OCI-M2 (cell line): ENCODE results near the gene UGT1A6.
"Not testable (repeated sequence)": the region's sequence is repeated elsewhere in the genome, so short reads cannot be mapped to it uniquely, and the experiment has no call there.

ENCODE experiments used
- DNase-seq: peaks from one replicate; lab custom pipeline; 2025; ENCODE audit not compliant: unreplicated experiment; lab: John Stamatoyannopoulos, UW

Gene UGT1A6

DNA sequence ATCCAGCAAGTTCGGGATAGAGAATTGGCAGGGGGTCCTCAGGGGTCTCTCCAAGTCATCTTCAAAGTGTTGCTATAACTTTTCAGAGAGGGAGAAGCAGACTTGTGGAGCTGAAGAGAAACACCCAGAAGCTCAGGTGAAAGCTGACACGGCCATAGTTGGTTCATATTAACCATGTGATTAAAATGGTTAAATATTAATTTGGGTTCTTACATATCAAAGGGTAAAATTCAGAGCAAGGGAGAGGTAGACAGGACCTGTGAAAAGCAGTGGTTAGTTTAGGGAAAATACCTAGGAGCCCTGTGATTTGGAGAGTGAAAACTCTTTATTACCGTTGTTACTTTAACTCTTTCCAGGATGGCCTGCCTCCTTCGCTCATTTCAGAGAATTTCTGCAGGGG, at the start of gene UGT1A6:
Gene UGT1A6, plus strand, starts transcription at position 243 of the 400 bp plus-strand sequence. Its CDS starts 115 bp downstream, at position 358.
- DNase-seq, result no peak

DNA sequence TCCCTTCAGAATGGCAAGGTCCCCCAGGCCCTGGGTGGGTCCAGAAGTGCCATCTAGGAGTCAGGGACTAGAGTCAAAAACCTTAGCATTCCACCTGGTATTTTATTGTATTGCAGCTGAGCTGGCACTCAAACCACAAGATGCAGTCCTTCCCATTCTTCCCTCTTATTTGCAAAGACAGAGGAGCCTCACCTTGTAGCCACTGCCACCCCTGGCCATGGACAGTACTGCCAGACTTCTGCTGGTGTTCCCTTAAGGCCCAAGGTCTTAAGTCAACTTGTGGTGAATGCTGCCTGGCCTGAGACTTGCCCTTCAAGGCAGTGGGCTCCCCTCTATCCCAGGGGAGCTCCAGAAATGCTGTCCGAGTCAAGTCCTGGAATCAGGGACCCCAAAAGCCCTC, 49.6 kb upstream of the UGT1A6 start:
- no peak for DNase-seq

DNA sequence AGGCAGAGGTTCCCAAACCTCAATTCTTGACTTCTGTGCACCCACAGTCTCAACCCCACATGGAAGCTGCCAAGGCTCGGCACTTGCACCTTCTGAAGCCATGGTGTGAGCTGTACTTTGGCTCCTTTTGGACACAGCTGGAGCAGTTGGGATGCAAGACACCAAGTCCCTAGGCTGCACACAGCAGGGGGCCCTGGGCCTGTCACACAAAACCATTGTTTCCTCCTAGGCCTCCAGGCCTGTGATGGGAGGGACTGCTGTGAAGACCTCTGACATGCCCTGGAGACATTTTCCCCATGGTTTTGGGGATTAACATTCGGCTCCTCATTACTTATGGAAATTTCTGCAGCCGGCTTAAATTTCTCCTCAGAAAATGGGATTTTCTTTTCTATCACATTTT, 46.7 kb upstream of the UGT1A6 start:
- DNase-seq, result not testable (repeated sequence)

GRCh38 chr2:233650981-233651380, 41.7 kb upstream of the UGT1A6 start:
- no peak for DNase-seq

DNA sequence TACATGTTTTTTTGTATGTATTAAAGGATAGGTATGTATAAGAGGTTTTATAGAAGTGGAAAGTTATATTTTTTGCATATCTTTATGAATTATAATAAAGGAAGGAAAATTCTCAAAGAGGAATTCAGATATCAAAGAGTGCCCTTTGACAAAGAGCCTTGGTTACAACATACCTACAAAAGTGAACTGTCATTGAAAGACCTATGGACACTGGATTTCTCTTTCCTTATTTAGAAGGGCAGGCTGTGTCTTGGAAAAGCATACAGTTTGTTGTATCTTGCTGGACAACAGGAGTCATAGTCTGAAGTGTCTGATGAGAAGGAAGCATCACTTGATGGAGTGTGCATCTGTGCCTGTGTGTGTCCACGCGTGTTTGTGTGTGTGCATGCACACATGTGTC, 41.3 kb upstream of the UGT1A6 start:
- no peak for DNase-seq

- no peak for DNase-seq
Observed at GRCh38 chr2:233654501-233654900, 38.2 kb upstream of the UGT1A6 start.

DNA sequence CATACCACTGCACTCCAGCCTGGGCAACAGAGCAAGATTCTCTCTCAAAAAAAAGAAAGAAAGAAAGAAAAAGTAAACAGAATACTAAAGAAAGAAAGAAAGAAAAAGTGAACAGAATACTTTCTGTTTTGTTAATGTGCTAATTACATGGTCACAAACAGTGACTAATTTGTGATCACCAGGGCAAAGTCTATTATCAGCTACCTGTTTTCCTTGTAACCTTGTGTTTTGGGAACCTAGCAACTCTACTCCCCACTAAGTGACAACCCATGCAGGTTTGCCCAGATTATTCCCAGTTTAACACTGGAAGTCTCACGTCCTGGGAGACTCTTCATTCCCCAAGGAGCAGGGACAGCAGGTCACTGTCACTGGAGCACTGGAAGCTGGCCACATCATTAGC, 37.6 kb upstream of the UGT1A6 start:
- DNase-seq, result no peak

GRCh38 chr2:233655943-233656342, 36.7 kb upstream of the UGT1A6 start:
- not testable (repeated sequence) for DNase-seq

DNA sequence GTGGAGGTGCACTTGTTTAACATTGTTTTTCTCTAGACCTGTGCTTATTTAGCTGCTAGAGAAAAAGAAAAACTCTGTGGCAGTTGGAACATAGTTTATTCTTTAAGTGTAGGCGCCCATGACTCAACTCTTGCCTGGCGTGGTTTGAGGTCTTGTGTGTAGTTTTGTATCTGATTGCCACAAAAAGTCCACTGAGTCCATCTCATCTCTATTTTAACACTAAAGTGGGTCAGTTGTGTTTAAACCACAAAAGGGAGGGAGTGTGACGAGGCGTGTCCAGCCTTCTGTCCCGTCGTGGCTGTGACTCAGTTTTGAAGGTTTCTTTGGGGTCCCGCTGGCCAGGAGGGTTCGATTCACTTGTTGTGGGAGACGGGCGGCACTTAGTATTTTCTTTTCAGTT, 36.2 kb upstream of the UGT1A6 start:
- no peak for DNase-seq

GRCh38 chr2:233658610-233659009, 34.1 kb upstream of the UGT1A6 start:
- no peak for DNase-seq

GRCh38 chr2:233663911-233664310, 28.8 kb upstream of the UGT1A6 start:
- DNase-seq, result no peak

- DNase-seq, result no peak
Observed at GRCh38 chr2:233668605-233669260, 24.0 kb upstream of the UGT1A6 start.

DNA sequence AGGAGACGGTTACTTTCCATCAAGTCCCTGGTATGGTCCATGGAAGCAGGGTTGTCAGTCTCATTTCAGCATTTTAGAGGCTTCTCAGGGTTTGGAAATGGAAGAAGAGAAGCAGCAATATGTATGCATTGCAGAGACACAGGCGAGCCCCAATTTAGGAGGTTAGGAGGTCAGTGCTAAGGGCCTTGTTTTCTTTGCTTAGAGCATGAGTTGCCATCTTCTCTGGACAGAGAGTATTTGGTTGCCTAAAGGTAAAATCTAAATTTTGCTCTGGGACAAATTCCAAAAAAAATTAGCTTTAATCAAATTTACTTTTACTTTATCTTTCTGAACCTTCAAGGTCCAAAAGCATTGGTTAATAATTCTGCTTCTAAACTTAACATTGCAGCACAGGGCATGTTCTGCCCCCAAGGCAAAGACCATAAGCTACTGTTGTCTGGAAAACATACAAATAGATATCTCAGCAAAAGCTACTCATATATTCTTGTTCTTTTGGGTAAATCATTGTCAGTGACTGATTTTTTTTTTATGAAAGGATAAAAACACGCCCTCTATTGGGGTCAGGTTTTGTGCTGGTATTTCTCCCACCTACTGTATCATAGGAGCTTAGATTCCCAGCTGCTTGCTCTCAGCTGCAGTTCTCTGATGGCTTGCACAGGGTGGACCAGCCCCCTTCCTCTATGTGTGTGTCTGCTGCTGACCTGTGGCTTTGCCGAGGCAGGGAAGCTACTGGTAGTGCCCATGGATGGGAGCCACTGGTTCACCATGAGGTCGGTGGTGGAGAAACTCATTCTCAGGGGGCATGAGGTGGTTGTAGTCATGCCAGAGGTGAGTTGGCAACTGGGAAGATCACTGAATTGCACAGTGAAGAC, 21.2 kb upstream of the UGT1A6 start, which contains the start of gene UGT1A9:
Gene UGT1A9, plus strand, starts transcription at position 609 of the 872 bp plus-strand sequence. Its CDS starts 37 bp downstream, at position 646.
- DNase-seq, result no peak

DNA sequence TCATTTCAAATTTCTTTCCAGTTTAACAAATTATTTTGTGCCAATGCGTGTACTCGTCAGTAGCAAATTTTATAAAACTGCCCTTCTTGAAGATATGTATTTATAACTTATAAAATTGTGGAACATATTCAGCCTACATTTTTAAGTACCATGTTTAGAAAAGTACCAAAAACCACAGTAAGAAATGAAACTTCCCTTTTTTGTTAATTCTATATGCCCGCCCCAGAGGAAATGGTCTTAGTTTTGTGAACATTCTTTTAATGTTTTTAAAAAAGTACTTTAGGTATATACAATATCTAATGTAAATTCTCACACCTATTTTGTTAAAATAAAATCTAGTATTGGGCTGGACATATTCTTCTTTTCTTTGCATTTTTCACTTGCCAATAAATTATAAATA, 19.8 kb upstream of the UGT1A6 start:
- no peak for DNase-seq

- DNase-seq, result no peak
Observed at GRCh38 chr2:233673896-233674295, 18.8 kb upstream of the UGT1A6 start.

DNA sequence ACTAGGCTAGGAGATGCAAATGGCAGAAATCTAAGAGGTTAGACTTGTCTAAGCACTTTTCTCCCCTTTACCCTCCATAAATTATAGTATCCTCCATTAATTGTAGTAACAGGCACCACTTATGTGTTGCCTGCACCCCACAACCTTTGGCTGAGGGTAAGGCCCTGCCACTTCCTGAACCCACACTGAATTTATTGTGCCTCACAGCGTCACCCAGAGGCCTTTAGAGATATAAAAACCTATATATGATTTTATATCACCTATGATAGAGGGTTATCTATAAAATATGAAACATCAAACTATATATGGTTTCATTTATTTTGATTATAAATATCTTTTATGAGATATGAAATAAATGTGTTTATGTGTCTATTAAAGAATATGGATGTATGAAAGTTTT, 18.4 kb upstream of the UGT1A6 start:
- no peak for DNase-seq

DNA sequence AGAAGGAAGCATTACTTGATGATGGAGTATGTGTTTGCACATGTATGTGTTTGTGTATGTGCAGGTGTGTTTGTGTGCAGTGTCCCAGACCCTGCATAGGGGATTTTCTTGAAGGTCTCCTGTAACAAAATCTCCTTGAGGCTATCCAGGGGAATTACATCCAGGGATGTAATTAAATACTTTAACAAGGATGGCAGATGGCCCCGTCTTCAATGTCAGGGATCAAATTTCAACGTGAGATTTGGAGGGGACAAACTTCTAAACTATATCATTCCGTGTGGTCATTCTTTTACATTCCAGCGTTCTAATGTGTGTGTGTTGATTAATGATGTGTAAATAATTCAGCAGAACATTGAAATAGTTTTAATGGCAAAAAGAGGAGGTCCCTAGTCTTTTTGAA, 17.7 kb upstream of the UGT1A6 start:
- DNase-seq, result no peak

DNA sequence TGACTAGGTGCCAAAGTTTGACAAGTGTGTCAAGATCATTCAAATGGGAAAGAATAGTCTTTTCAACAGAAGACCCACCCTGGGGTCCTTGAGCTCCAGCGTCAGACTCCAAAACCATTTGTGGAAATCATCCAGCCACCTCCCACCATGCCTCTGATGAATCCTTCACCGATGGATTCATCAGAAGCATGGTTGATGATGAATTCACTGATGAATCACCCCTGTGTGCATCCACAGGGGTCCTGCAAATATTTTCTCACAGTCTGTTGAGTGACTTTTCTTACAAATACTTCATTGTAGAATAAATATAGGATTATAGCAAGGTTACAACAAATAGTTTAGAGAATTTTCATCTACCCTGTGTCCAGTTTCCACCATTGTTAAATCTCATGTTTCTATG, 16.6 kb upstream of the UGT1A6 start:
- no peak for DNase-seq

DNA sequence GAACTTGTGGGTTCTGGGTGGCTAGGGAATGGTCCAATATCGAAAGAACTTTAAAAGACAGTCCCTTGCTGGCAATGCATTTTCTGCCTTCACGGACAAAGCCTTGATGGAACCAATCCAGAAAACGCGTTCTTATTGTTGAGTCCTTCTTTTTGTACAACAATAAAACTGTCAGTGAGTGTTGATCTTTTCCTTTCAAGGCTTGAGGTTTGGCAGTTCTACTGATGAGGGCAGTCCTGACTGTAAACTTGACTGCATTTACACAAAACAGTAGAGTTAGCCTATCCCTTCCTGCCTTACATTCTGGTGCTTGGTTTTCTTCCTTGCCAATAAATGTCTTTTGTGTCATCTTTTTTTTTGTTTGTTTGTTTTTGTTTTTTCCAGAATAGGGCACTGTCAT, 13.5 kb upstream of the UGT1A6 start:
- DNase-seq, result no peak

DNA sequence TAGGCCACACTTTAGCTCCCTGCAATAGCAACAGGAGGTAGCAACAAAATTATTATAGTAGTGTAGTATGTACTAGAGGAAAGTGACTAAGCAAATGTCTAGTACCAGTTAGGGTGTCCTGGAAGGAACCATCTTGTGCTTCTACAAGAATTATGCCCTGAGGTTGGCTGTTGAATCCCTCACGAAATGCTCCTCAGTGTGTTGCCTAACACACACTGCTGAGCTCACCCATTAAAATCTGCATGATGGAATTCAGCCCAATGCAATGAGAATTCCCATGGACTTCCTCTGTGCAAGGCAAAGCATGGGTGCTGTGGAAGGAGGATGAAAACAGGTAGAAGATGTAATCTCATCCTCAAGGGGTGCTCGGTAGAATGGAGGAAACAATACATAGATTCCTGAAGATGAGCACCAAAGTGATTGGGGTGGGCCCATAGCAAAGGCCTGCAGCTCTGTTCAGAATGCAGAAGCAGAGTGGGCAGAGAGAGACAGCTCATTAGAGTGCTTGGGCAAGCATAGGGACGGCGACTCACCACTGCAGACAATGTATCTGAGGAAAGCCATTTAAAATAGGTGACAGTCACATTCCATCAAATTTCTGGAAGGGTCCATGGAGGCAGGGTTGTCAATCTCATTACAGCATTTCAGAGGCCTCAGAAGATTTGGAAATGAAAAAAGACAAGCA, 12.2 kb upstream of the UGT1A6 start:
- no peak for DNase-seq

DNA sequence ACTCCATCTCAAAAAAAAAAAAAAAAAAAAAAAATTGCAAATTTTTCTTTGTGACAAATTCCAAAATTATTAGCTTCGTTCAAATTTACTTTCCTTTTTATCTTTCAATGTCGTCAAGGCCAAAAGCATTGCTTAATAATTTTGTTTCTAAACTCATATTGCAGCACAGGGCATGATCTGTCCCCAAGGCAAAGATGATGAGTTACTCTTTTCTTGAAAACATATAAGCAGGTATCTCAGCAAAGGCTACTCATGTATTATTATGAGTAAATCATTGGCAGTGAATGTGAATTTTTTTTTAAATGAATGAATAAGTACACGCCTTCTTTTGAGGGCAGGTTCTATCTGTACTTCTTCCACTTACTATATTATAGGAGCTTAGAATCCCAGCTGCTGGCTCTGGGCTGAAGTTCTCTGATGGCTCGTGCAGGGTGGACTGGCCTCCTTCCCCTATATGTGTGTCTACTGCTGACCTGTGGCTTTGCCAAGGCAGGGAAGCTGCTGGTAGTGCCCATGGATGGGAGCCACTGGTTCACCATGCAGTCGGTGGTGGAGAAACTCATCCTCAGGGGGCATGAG, 11.1 kb upstream of the UGT1A6 start, which contains the start of gene UGT1A7:
Gene UGT1A7, plus strand, starts transcription at position 381 of the 579 bp plus-strand sequence. Its CDS starts 37 bp downstream, at position 418.
- no peak for DNase-seq
